22Rv1 (cell line): ENCODE measurements around the gene TMEM150B.

Experiments used
- H3K27ac ChIP-seq: fragments of 450-650 bp; 2 replicates; pipeline ENCODE4 v1.5.1; 2017
- ZFX ChIP-seq: fragments of 450-650 bp; IDR thresholded peaks from 2 replicates; pipeline ENCODE4 v1.6.1; 2017; ENCODE audit warnings: antibody characterized with exemption, borderline replicate concordance
- TF ChIP-seq, protein P1 (sequence below): fragments of 450-650 bp; IDR thresholded peaks from 2 replicates; pipeline ENCODE4 v1.5.1; 2017; ENCODE audit warnings: mild to moderate bottlenecking

Gene TMEM150B, protein sequence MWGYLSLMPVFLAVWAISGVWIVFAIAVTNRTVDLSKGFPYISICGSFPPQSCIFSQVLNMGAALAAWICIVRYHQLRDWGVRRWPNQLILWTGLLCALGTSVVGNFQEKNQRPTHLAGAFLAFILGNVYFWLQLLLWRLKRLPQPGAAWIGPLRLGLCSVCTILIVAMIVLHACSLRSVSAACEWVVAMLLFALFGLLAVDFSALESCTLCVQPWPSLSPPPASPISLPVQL

DNA sequence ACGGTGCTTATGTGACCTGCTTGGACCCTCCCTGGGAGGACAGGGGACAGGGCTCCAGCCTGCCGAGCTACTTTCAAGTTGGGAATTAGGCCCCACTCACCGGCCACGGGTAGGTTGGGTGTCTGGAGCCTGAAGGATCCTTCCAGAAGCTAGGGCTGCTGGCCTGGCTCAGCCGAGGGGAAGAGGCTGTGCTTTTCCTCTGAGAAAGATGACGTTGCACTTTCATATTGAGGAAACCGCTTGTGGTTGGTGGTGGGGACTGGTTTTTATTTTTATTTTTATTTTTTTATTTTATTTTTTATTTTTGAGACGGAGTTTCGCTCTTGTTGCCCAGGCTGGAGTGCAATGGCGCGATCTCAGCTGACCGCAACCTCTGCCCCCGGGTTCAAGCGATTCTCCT is at the start of gene TMEM150B:
Gene TMEM150B (minus strand): TSS at position 170 of the 400 bp plus-strand sequence. CDS start 4,305 bp downstream, outside the sequence.
- no peak within 1 kb of the TSS for H3K27ac ChIP-seq

DNA sequence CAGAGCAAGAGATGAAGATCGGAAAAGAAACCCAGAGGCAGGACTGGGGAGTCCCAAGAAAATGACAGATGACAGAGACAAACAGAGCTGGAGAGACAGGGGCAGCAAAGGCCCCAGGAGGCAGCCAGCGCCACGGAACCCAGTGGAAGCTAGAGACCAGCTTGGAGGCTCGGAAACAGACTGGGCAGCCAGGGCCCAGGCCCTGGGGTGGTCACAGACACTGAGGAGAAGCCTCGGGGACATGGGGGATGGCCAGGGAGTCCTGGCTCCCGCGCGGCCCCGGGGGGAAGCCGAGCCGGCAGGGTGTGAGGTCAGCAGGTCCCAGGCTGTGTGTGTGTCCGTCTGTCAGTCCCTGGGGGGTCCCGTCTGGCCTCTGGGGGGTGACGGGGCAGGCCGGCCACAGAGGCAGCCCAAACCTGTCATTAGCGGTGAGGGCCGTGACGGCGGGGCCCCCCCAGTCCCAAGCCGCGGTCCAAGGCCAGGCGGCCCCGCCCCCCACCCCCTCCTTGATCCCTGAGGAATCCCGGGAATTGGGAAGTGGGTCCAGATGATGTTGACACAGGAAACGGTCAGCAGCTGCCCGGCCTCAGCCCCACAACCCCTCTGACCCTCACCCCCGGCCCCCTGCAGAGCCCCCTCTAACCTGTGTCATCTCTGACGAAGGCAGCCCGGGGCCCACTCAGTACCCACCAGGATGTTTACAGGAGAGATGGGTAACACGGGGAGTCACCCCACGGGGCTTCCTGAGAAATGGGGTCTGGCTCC is 49.0 kb upstream of the TMEM150B start:
- 0 out of 2 replicates have a peak overlapping the region, but pooled peaks have one; percentile 20 for H3K27ac ChIP-seq
- no peak for TF ChIP-seq ZFX
- TF ChIP-seq, protein P1, sequence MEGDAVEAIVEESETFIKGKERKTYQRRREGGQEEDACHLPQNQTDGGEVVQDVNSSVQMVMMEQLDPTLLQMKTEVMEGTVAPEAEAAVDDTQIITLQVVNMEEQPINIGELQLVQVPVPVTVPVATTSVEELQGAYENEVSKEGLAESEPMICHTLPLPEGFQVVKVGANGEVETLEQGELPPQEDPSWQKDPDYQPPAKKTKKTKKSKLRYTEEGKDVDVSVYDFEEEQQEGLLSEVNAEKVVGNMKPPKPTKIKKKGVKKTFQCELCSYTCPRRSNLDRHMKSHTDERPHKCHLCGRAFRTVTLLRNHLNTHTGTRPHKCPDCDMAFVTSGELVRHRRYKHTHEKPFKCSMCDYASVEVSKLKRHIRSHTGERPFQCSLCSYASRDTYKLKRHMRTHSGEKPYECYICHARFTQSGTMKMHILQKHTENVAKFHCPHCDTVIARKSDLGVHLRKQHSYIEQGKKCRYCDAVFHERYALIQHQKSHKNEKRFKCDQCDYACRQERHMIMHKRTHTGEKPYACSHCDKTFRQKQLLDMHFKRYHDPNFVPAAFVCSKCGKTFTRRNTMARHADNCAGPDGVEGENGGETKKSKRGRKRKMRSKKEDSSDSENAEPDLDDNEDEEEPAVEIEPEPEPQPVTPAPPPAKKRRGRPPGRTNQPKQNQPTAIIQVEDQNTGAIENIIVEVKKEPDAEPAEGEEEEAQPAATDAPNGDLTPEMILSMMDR: no peak

More for the DNA sequence above, at the start of gene TMEM150B:
- TF ChIP-seq, protein P1: no peak
- TF ChIP-seq ZFX: no peak

DNA sequence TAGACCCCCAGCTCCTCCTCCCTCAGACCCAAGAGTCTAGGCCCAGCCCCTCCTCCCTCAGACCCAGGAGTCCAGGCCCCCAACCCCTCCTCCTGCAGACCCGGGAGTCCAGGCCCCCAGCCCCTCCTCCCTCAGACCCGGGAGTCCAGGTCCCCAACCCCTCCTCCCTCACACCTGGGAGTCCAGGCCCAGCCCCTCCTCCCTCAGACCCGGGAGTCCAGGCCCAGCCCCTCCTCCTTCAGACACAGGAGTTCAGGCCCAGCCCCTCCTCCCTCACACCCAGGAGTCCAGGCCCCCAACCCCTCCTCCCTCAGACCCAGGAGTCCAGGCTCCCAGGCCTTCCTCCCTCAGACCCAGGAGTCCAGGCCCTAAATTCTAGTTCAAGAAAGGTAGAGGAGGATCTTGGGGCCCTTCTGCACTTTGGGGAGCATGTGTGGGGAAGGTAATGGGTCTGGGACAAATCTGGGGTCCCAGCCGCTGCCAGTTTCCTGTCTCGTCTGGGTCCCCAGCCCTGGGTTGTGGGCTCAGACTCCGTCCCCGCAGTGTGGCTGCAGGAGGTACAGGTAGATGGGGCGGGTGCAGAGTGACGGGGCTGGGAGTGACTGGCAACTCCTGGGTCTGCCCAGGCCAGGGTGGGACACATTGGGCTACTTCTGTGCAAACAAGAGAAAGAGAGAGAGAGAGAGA is 48.3 kb upstream of the TMEM150B start:
- 0 out of 2 replicates have a peak overlapping the region, but pooled peaks have one; percentile 20 for H3K27ac ChIP-seq
- TF ChIP-seq, protein P1: no peak
- TF ChIP-seq ZFX: no peak

DNA sequence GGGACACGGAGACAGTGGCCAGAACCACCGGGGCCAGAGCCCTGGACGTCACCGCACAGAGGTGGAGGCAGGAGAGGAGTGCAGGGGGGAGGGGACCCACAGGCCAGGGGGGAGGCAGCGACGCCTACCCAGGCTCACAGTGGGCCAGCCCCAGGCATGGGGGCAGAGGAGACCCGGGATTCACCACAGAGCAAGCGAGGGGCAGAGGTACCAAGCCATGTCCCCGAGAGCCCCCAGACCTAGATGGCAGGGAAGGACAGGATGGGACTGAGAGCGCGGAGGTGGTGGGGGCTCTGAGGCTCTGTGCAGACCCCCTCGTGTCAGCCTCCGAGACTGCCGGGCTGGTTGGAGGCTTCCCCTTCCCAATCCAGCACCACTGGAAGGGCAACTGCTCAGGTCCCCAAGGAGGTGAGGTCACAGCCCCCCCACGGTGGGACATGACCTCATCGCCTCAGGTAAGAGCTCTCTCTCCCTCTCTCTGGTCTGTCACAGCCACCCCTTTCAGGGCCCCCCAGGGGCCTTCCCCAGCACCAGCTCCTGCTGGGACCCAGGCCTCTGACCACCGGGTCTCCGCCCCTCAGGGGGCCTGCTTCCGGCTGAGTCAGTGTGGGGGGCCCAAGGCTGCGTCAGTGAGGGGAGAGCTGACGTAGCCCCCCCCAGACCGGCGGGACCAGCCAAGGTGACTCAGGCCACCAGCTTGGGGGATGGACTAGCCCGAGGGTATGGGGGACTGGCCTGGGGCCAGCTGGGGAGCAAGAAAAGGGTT is 47.4 kb upstream of the TMEM150B start:
- TF ChIP-seq, protein P1: no peak
- no peak for TF ChIP-seq ZFX
- H3K27ac ChIP-seq: no peak overlapping the region

DNA sequence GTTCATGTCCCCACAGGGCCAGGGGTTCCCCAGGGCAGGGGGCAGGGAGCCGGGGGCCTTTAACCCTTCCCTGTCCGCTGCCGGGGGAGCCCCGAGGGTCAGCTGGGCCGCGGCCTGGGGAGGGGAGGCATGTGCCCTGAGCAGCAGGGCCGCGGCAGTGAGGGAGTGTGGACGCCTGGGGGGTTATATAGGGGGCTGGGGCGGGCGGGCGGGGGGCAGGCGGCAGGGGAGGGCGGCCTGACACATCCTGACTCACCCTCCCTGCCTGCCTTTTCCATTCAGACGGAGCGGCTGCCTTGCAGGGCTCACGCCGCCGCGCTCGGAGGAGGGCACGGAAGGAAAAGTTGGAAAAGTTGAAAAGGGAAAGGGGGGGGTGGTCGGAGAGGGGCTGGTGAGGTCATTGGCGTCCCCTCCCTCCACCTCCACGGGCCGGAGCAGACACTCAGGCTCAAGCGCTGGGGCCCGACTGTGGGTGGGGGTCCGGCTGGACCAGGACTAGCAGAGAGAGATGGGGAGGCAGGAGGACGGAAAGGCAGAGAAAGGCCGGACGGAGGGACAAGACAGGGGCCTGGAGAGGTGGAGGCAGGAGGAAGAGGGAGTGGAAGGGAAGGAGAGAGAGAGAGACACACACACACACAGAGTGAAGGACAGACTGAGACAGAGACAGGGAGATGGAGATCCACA is 45.3 kb upstream of the TMEM150B start, which contains the start of gene IL11:
Gene IL11 (minus strand): TSS at position 159 of the 684 bp plus-strand sequence. CDS start 153 bp downstream, at position 6.
- 0 out of 2 replicates have a peak within 1 kb of the TSS, but pooled peaks have one; percentile 4 for H3K27ac ChIP-seq
- no peak for TF ChIP-seq ZFX
- TF ChIP-seq, protein P1: no peak

DNA sequence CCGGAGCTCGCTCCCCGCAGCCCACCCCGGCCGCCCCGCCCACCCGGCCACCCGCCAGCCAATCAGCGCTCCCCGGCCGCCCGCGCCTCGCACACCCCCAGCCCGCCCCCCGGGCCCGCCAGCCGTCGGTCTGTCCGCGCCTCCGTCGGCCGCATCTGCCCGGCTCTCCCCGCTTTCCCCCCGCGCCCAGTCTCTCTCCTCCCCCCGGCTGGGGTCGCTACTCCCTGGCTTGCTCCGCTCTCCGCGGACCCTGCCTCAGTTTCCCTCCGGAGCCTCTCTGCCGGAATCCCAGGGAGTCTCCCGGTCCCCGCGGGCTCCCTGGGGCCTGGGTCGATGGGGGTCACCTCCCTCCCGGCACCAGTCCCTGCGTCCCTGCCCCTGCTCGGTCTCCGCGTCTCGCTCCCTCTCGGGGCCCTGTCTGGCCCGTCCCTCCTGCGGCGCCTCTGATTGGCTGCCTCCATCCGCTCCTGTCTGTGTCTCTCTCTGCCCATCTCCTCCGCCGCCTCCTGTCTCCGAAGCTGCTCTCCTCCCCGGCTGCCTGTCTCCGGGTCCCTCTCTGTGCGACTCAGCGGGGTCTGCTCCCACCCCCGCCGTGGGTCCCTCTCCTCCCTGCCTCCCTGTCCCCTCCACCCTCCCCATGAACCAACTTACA is 44.6 kb upstream of the TMEM150B start:
- H3K27ac ChIP-seq: no peak overlapping the region
- no peak for TF ChIP-seq ZFX
- TF ChIP-seq, protein P1: no peak
